GM12878 (cell line): ENCODE measurements around the gene CYTH3. TPM values are rescaled to one million over a fixed set of nuclear protein-coding genes. Genes with fewer than 3 reads are reported as not detected.
"Not testable (repeated sequence)": the region's sequence is repeated elsewhere in the genome, so short reads cannot be mapped to it uniquely, and the experiment has no call there.

ENCODE experiments used
- ATAC-seq: fragments of 200-7000 bp; cut with Tn5 transposase; 3 replicates; pipeline ENCODE4 v1.9.1; 2020; ENCODE audit warnings: mild to moderate bottlenecking, moderate library complexity
- BruUV-seq: library from RNA; stranded (reverse); fragments of 400-500 nt; replicated peaks from 2 replicates; lab custom pipeline; 2021; lab: Mats Ljungman, UMichigan
- CTCF ChIA-PET: fragments of 300-600 bp; sonication (Branson Sonifier 250); formaldehyde crosslinking; extraction: SDS; loops from one replicate; lab custom pipeline; 2021; ENCODE audit warnings: inconsistent platforms; lab: Yijun Ruan, JAX
- POLR2A ChIA-PET: fragments of 350-600 bp; formaldehyde crosslinking; extraction: SDS; loops from one replicate; lab custom pipeline; 2021; ENCODE audit warnings: inconsistent platforms; lab: Charles Lee
- RAD21 ChIA-PET: fragments of 300-600 bp; sonication (Branson Sonifier 250); formaldehyde crosslinking; loops from one replicate; lab custom pipeline; 2023; ENCODE audit warnings: antibody characterized with exemption; ENCODE audit not compliant: unreplicated experiment; lab: Charles Lee
- SMC1A ChIA-PET: fragments of 300-600 bp; sonication (Branson Sonifier 250); formaldehyde crosslinking; loops from one replicate; lab custom pipeline; 2023; ENCODE audit not compliant: unreplicated experiment, uncharacterized antibody; lab: Charles Lee
- DNase-seq: peaks from one replicate; pipeline ENCODE4 v3.0.0-alpha.2; 2011; ENCODE audit warnings: low read depth, low spot score
- FAIRE-seq: peaks from 3 replicates; lab custom pipeline; 2011; peaks lifted over from hg19 to GRCh38; lab: Jason Lieb, UNC
- H2AFZ ChIP-seq: 2 replicates; pipeline ENCODE4 v1.6.0; 2011; ENCODE audit warnings: low read depth, low read length, control low read depth; ENCODE audit not compliant: control insufficient read depth
- H3K27ac ChIP-seq: 2 replicates; pipeline ENCODE4 v1.5.1; 2011; ENCODE audit warnings: control low read depth; ENCODE audit not compliant: control insufficient read depth, insufficient read depth
- H3K27me3 ChIP-seq, 2 experiments: replicated peaks in 1 of 2; 2 replicates each; pipeline versions ENCODE4 v1.6.0 to v1.6.1; 2011; ENCODE audit warnings: low read length in 1 of 2; ENCODE audit not compliant: control insufficient read depth in 2 of 2, insufficient read depth in 2 of 2
- H3K36me3 ChIP-seq, 2 experiments: 2 replicates each; pipeline ENCODE4 v1.5.1; 2011; ENCODE audit warnings: low read length in 1 of 2; ENCODE audit not compliant: control insufficient read depth in 2 of 2, insufficient read depth in 2 of 2
- H3K4me1 ChIP-seq: 2 replicates; pipeline ENCODE4 v1.6.1; 2011; ENCODE audit warnings: mild to moderate bottlenecking, low read length, moderate library complexity, mixed read lengths; ENCODE audit not compliant: control insufficient read depth, insufficient read depth
- H3K4me2 ChIP-seq: 2 replicates; pipeline ENCODE4 v1.6.0; 2011; ENCODE audit warnings: control low read depth; ENCODE audit not compliant: control insufficient read depth, insufficient read depth
- H3K4me3 ChIP-seq: fragments of 200-600 bp; sonication (generic); 2 replicates; pipeline ENCODE4 v1.5.1; 2016
- H3K79me2 ChIP-seq: 2 replicates; pipeline ENCODE4 v1.6.0; 2011; ENCODE audit warnings: low read length; ENCODE audit not compliant: control insufficient read depth, insufficient read depth
- H3K9ac ChIP-seq: 2 replicates; pipeline ENCODE4 v1.8.0; 2011; ENCODE audit warnings: low read length, control low read depth, mixed read lengths; ENCODE audit not compliant: control insufficient read depth, insufficient read depth
- H3K9me3 ChIP-seq: replicated peaks from 3 replicates; pipeline ENCODE4 v1.5.1; 2011; ENCODE audit warnings: mild to moderate bottlenecking, low read length; ENCODE audit not compliant: control insufficient read depth, insufficient read depth
- H4K20me1 ChIP-seq: 2 replicates; pipeline ENCODE4 v1.6.0; 2011; ENCODE audit not compliant: control insufficient read depth, insufficient read depth
- ATF3 ChIP-seq: IDR thresholded peaks from 2 replicates; pipeline ENCODE4 v1.6.1; 2011; ENCODE audit warnings: low read depth, mild to moderate bottlenecking, low read length, moderate library complexity, borderline replicate concordance; ENCODE audit errors: extremely low read depth
- CREM ChIP-seq: IDR thresholded peaks from 2 replicates; pipeline ENCODE4 v1.6.1; 2014; ENCODE audit warnings: antibody characterized with exemption, low read depth
- CTCF ChIP-seq, 3 experiments: IDR thresholded peaks in 2 of 3; conservative IDR thresholded peaks in 1 of 3; 2 replicates each; pipeline ENCODE4 v1.5.1; 2011; ENCODE audit warnings: low read depth in 3 of 3, low read length in 3 of 3, mild to moderate bottlenecking in 3 of 3, control low read depth in 2 of 3, moderate library complexity in 2 of 3, inconsistent platforms in 1 of 3, mixed read lengths in 1 of 3; ENCODE audit not compliant: control insufficient read depth in 2 of 3, insufficient read depth in 1 of 3; ENCODE audit errors: extremely low read depth in 1 of 3
- EGR1 ChIP-seq, 2 experiments: IDR thresholded peaks; 1 replicate in 1 of 2; 2 replicates in 1 of 2; pipeline ENCODE4 v1.6.1; 2011 to 2012; ENCODE audit warnings: low read depth in 2 of 2, low read length in 2 of 2, borderline replicate concordance in 1 of 2, mild to moderate bottlenecking in 1 of 2, moderate library complexity in 1 of 2
- ETV6 ChIP-seq, 2 experiments: fragments of 450-650 bp in 1 of 2; IDR thresholded peaks in 1 of 2; conservative IDR thresholded peaks in 1 of 2; 2 replicates each; pipeline ENCODE4 v1.6.1; 2014; ENCODE audit warnings: antibody characterized with exemption in 1 of 2, borderline replicate concordance in 1 of 2, low read depth in 1 of 2, mild to moderate bottlenecking in 1 of 2, moderate library complexity in 1 of 2
- HSF1 ChIP-seq: fragments of 150-350 bp; IDR thresholded peaks from 2 replicates; pipeline ENCODE4 v1.6.1; 2014; ENCODE audit warnings: mild to moderate bottlenecking, low read depth, low read length
- IKZF1 ChIP-seq: fragments of 450-650 bp; conservative IDR thresholded peaks from 2 replicates; pipeline ENCODE4 v1.6.1; 2017; ENCODE audit warnings: antibody characterized with exemption, mild to moderate bottlenecking
- POLR2AphosphoS2 ChIP-seq: IDR thresholded peaks from 2 replicates; pipeline ENCODE4 v1.6.1; 2011; ENCODE audit warnings: low read depth, mild to moderate bottlenecking, low read length, improper control_type of control experiment, moderate library complexity
- RCOR1 ChIP-seq: conservative IDR thresholded peaks from 2 replicates; pipeline ENCODE4 v1.6.1; 2012; ENCODE audit warnings: low read depth, low read length, improper control_type of control experiment
- SP1 ChIP-seq: IDR thresholded peaks from one replicate; pipeline ENCODE4 v1.6.1; 2011; ENCODE audit warnings: low read depth, low read length
- SREBF2 ChIP-seq: IDR thresholded peaks from 2 replicates; pipeline ENCODE4 v1.6.1; 2012; ENCODE audit warnings: mild to moderate bottlenecking, low read length
- ZNF217 ChIP-seq: fragments of 450-650 bp; IDR thresholded peaks from 2 replicates; pipeline ENCODE4 v1.6.1; 2017; ENCODE audit warnings: antibody characterized with exemption, mild to moderate bottlenecking
- WGBS: methylation state at CpG from one replicate; pipeline ENCODE4 v1.1.6; 2016; ENCODE audit warnings: low lambda C conversion rate; ENCODE audit not compliant: insufficient replicate concordance, insufficient coverage; ENCODE audit errors: missing lambda C conversion rate; 5-methylcytosine and 5-hydroxymethylcytosine counted together
- in situ Hi-C: fragments of 300-500 bp; cut with MboI; formaldehyde crosslinking; loops from 9 replicates; pipeline ENCODE4 v1.14.3; 2018; ENCODE audit warnings: mixed read lengths
- intact Hi-C: fragments of 100-400 bp; cut with micrococcal nuclease; formaldehyde crosslinking; loops from one replicate; pipeline ENCODE4 v1.14.2; 2022; ENCODE audit not compliant: unreplicated experiment
- polyA plus RNA-seq, 11 experiments: library from polyadenylated mRNA; depleted of rRNA in 4 of 11; unstranded in 6 of 11; stranded (reverse) in 5 of 11; fragments of >200 nt; fragmentation: Nextera tagmentation in 4 of 11; fragmentation: Illumina TruSeq in 1 of 11; extraction: Ambion mirVana in 4 of 11; extraction: Trizol in 1 of 11; gene quantifications; 1 replicate in 1 of 11; 2 replicates in 10 of 11; pipeline versions ENCODE4 v1.2.1 to v1.2.3, GENCODE V29; 2011 to 2016; ENCODE audit warnings: inconsistent platforms in 2 of 11, missing spikeins in 2 of 11, low read depth in 1 of 11
- total RNA-seq, 4 experiments: library from RNA; depleted of rRNA in 3 of 4; stranded (reverse); fragments of >200 nt in 3 of 4; fragmentation: Illumina TruSeq in 1 of 4; extraction: Trizol in 1 of 4; gene quantifications; 2 replicates each; pipeline versions ENCODE4 v1.2.1 to v1.2.3, GENCODE V29; 2013 to 2021

CYTH3 gene
- total and polyA plus RNA-seq, 10 of the 15 experiments (the other 5 are each of a cell fraction or from before 2014, with no cell fraction given): 0.45 to 28.2 (median 15.7) TPM

- TF ChIP-seq HSF1: no peak
- no peak for TF ChIP-seq ETV6 (conservative IDR thresholded peaks at IDR 0.05 in 1 of 2, IDR thresholded peaks at IDR 0.05 in 1 of 2; ENCODE audit: borderline replicate concordance in 1 of 2, low read depth in 1 of 2)
- TF ChIP-seq, all 136 proteins: peak for 0
Measured at GRCh38 chr7:6293202-6293601, 20.8 kb upstream of the CYTH3 start (continued).

- H3K4me2 ChIP-seq, H3K27ac ChIP-seq, H3K27me3 ChIP-seq, ATAC-seq, H3K9me3 ChIP-seq, H3K4me1 ChIP-seq, H3K4me3 ChIP-seq, H3K79me2 ChIP-seq, H2AFZ ChIP-seq, H4K20me1 ChIP-seq, BruUV-seq, CTCF ChIA-PET, H3K9ac ChIP-seq, FAIRE-seq, in situ Hi-C loops, H3K36me3 ChIP-seq, intact Hi-C loops, RAD21 ChIA-PET, DNase-seq: not testable (repeated sequence)
- POLR2A ChIA-PET: interaction anchor here (0.6 to 1.0 kb wide), 3 partner anchors 16 to 43 kb away, joined by 5 to 7 read pairs (median 7); no protein-coding TSS in a partner anchor
- SMC1A ChIA-PET: interaction anchor here (1.5 kb wide), 1 partner anchor 11 kb away, joined by 4 read pairs; no protein-coding TSS in a partner anchor
- whole genome bisulfite sequencing: 74% methylated on average over 12 of the region's 12 CpGs
Measured at GRCh38 chr7:6291941-6292340, 19.5 kb upstream of the CYTH3 start.

- TF ChIP-seq SREBF2: no peak
- no peak for TF ChIP-seq CTCF (IDR thresholded peaks at IDR 0.05 in 2 of 3, conservative IDR thresholded peaks at IDR 0.05 in 1 of 3; ENCODE audit: control insufficient read depth in 2 of 3, extremely low read depth in 1 of 3, insufficient read depth in 1 of 3, low read depth in 3 of 3, low read length in 3 of 3)
- TF ChIP-seq EGR1 (IDR thresholded peaks at IDR 0.05; ENCODE audit: borderline replicate concordance in 1 of 2, low read depth in 2 of 2, low read length in 2 of 2): no peak
- no peak for TF ChIP-seq ZNF217
- no peak for TF ChIP-seq IKZF1
- no peak for TF ChIP-seq RCOR1
- TF ChIP-seq POLR2AphosphoS2: no peak
- no peak for TF ChIP-seq CREM
- TF ChIP-seq ATF3: no peak
- TF ChIP-seq SP1: no peak
Measured at GRCh38 chr7:6291531-6291930, 19.1 kb upstream of the CYTH3 start.

More at GRCh38 chr7:6291531-6291930, 19.1 kb upstream of the CYTH3 start:
- Histone ChIP-seq H3K27ac (no peak overlapping the region), H3K36me3 (no peaks in the 10 kb centered on the region), H3K4me2 (no peak overlapping the region), H3K79me2 (no peaks in the 10 kb centered on the region), H3K9me3 (no peaks in the 10 kb centered on the region), H3K27me3 (no peaks in the 10 kb centered on the region), H3K4me1 (no peaks in the 10 kb centered on the region), H2AFZ (no peak overlapping the region), H3K9ac (no peak overlapping the region), H4K20me1 (no peaks in the 10 kb centered on the region), H3K4me3 (no peak overlapping the region)
- in situ Hi-C loops: no loop called here
- no TSS peak for BruUV-seq
- ATAC-seq (no peak), FAIRE-seq (no peak), DNase-seq (no peak)
- 72% methylated on average over 5 of the region's 5 CpGs for WGBS
- POLR2A ChIA-PET: no interaction called here
- CTCF ChIA-PET: no interaction called here
- intact Hi-C loops: no loop called here
- RAD21 ChIA-PET: no interaction called here
- SMC1A ChIA-PET: no interaction called here
